ENCODE results near the gene ATP6V0D1. TPM values are rescaled to one million over a fixed set of nuclear protein-coding genes. Genes with fewer than 3 reads are reported as not detected.

Gene ATP6V0D1
- total RNA-seq, 4 donors from 2014 or later = 103 to 131 (median 119) TPM

DNA sequence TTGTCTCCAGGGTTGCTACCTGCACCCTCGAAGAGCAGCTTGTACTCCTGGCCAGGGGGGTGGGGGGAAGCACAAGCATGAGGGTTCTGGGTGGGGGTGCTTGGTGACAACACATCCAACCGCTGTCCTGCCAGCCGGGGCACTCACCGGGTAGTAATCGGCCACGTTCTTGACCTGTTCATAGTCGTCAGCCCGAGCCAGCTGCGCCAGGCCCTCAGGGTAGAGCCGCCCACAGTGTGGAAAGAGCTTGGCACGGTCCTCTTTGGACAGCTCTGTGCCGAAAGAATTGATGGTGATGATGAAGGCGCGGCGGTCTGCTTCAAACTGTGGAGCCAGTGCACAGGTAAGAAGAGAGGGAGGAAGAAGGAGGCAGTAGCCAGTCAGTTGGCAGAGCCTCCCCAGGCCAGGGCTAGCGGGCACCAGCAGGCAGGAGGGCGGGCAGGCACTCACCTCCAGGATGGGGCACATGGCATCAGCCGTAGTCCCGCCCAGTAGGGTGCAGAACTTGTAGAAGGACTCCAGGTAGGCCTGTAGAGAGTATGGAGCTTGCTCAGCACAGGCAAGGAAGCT lies 42.0 kb downstream of the ATP6V0D1 start:
- Histone ChIP-seq H3K4me3 (no peak overlapping the region), H3K9me3 (no peaks in the 10 kb centered on the region), H3K27ac (replicated peaks in 1 of 4) (no peak overlapping the region), H3K27me3 (no peaks in the 10 kb centered on the region), H3K4me1 (peaks cover 21 to 33% (median 26%) of the 10 kb centered on the region in 4 donors), H3K36me3 (peaks cover 18 to 88% (median 58%) of the 10 kb centered on the region in 4 donors)
- 95% methylated on average over 15 of the region's 19 CpGs for WGBS
- DNase-seq (ENCODE audit: extremely low spot score) = no peak
- intact Hi-C loops (cut with DNase I) = no loop called here
- TF ChIP-seq POLR2AphosphoS5 (IDR thresholded peaks at IDR 0.05) = no peak
- no peak for TF ChIP-seq POLR2A (IDR thresholded peaks at IDR 0.05; ENCODE audit: low read depth)
- no peak for TF ChIP-seq EP300 (IDR thresholded peaks at IDR 0.05)
- TF ChIP-seq, protein P1, sequence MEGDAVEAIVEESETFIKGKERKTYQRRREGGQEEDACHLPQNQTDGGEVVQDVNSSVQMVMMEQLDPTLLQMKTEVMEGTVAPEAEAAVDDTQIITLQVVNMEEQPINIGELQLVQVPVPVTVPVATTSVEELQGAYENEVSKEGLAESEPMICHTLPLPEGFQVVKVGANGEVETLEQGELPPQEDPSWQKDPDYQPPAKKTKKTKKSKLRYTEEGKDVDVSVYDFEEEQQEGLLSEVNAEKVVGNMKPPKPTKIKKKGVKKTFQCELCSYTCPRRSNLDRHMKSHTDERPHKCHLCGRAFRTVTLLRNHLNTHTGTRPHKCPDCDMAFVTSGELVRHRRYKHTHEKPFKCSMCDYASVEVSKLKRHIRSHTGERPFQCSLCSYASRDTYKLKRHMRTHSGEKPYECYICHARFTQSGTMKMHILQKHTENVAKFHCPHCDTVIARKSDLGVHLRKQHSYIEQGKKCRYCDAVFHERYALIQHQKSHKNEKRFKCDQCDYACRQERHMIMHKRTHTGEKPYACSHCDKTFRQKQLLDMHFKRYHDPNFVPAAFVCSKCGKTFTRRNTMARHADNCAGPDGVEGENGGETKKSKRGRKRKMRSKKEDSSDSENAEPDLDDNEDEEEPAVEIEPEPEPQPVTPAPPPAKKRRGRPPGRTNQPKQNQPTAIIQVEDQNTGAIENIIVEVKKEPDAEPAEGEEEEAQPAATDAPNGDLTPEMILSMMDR (IDR thresholded peaks at IDR 0.05) = no peak

DNA sequence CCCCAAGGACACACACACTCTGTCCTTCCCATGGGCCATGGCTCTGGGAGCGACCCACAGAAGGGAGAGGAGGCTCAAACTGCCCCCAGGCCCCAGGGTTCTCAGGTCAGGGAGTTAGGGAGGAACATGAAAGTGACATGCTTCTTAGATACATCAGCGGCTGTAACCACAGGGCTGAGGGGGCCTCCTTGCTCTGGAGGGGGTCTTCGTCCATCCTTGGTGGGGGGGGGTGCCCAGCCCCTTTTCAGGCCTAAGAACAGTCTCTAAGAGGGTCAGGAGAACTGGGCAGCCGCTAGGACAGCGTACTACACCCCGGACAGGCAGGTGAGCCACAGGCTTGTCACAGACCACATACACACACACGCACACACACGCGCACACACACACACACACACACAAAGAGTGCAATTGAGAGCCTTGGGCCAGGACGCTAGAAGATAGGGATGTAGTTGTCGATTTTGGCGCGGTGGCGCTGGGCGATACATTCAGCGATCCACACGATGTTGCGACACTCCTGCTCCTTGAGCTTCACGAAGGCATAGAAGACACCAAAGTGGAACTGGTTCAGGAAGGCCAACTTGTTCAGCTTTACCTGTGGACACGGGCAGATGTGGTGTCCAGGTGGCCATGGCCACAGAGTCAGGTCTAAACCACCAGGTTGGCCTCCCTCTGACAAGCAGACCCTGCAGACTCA lies 42.7 kb downstream of the ATP6V0D1 start:
- no peak for DNase-seq (ENCODE audit: extremely low spot score)
- Histone ChIP-seq H3K9me3 (no peaks in the 10 kb centered on the region), H3K27ac (replicated peaks in 1 of 4) (no peak overlapping the region), H3K36me3 (peaks cover 18 to 82% (median 57%) of the 10 kb centered on the region in 4 donors), H3K4me1 (peaks cover 16 to 26% (median 20%) of the 10 kb centered on the region in 4 donors), H3K4me3 (no peak overlapping the region), H3K27me3 (no peaks in the 10 kb centered on the region)
- TF ChIP-seq, protein P1 (IDR thresholded peaks at IDR 0.05) = no peak
- TF ChIP-seq POLR2AphosphoS5 (IDR thresholded peaks at IDR 0.05) = no peak
- no peak for TF ChIP-seq POLR2A (IDR thresholded peaks at IDR 0.05; ENCODE audit: low read depth)
- no peak for TF ChIP-seq EP300 (IDR thresholded peaks at IDR 0.05)
- 92% methylated on average over 20 of the region's 20 CpGs for WGBS
- intact Hi-C loops (cut with DNase I) = no loop called here

DNA sequence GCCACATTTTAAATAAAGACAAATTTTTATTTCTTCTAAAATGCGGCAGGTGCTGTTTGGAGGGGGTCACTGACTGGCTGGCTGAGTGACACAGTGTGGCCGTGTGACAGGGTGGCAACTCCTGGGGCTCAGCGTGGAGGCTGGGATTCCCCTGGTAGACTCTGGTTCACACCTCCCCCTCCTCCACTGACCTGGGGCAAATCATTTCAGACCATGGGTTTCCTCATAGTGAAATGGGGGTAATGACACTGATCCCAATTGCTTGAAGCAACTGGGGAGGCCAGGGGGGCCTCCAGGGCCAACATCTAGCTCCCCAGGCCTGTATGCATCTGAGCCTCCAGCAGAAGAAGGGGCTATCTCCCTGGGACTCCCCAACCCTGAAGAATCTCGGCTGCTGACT lies 43.4 kb downstream of the ATP6V0D1 start:
- intact Hi-C loops (cut with DNase I) = no loop called here

DNA sequence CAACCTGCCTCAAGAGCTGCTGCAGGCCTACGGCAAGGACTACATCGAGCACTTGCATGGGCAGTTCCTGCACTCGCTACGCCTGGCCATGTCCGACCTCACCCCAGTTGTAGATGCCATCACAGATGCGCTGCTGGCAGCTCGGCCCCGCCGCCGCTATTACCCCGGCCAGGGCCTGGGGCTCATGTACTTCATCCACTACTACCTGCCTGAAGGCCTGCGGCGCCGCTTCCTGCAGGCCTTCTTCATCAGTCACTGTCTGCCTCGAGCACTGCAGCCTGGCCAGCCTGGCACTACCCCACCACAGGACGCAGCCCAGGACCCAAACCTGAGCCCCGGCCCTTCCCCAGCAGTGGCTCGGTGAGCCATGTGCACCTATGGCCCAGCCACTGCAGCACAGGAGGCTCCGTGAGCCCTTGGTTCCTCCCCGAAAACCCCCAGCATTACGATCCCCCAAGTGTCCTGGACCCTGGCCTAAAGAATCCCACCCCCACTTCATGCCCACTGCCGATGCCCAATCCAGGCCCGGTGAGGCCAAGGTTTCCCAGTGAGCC lies 44.2 kb downstream of the ATP6V0D1 start:
- Histone ChIP-seq H3K36me3 (peaks cover 18 to 66% (median 50%) of the 10 kb centered on the region in 4 donors), H3K27ac (replicated peaks in 1 of 4) (no peak overlapping the region), H3K4me1 (peaks cover 6 to 22% (median 10%) of the 10 kb centered on the region in 4 donors), H3K4me3 (no peak overlapping the region), H3K27me3 (no peaks in the 10 kb centered on the region), H3K9me3 (no peaks in the 10 kb centered on the region)
- DNase-seq (ENCODE audit: extremely low spot score) = no peak
- WGBS = 94% methylated on average over 14 of the region's 23 CpGs
- intact Hi-C loops (cut with DNase I) = no loop called here
- no peak for TF ChIP-seq POLR2AphosphoS5 (IDR thresholded peaks at IDR 0.05)
- no peak for TF ChIP-seq POLR2A (IDR thresholded peaks at IDR 0.05; ENCODE audit: low read depth)
- TF ChIP-seq, protein P1 (IDR thresholded peaks at IDR 0.05) = no peak
- TF ChIP-seq EP300 (IDR thresholded peaks at IDR 0.05) = no peak

More for the DNA sequence above, 43.4 kb downstream of the ATP6V0D1 start:
- TF ChIP-seq, protein P1 (IDR thresholded peaks at IDR 0.05) = no peak
- TF ChIP-seq POLR2AphosphoS5 (IDR thresholded peaks at IDR 0.05) (no peak), POLR2A (IDR thresholded peaks at IDR 0.05; ENCODE audit: low read depth) (no peak), EP300 (IDR thresholded peaks at IDR 0.05) (no peak)
- no peak for DNase-seq (ENCODE audit: extremely low spot score)
- Histone ChIP-seq H3K4me1 (peaks cover 12 to 21% (median 12%) of the 10 kb centered on the region in 4 donors), H3K36me3 (peaks cover 18 to 74% (median 54%) of the 10 kb centered on the region in 4 donors), H3K27ac (replicated peaks in 1 of 4) (no peak overlapping the region), H3K27me3 (no peaks in the 10 kb centered on the region), H3K4me3 (no peak overlapping the region), H3K9me3 (no peaks in the 10 kb centered on the region)
- 87% methylated on average over 3 of the region's 4 CpGs for whole genome bisulfite sequencing
